GM18508 (cell line): ENCODE measurements around the gene TP53TG5.

ENCODE experiments used
- ATAC-seq: cut with Tn5 transposase; IDR thresholded peaks from one replicate; pipeline ENCODE4 v1.9.1; 2021; ENCODE audit warnings: moderate number of reproducible peaks; ENCODE audit not compliant: insufficient read depth, unreplicated experiment

TP53TG5 gene

DNA sequence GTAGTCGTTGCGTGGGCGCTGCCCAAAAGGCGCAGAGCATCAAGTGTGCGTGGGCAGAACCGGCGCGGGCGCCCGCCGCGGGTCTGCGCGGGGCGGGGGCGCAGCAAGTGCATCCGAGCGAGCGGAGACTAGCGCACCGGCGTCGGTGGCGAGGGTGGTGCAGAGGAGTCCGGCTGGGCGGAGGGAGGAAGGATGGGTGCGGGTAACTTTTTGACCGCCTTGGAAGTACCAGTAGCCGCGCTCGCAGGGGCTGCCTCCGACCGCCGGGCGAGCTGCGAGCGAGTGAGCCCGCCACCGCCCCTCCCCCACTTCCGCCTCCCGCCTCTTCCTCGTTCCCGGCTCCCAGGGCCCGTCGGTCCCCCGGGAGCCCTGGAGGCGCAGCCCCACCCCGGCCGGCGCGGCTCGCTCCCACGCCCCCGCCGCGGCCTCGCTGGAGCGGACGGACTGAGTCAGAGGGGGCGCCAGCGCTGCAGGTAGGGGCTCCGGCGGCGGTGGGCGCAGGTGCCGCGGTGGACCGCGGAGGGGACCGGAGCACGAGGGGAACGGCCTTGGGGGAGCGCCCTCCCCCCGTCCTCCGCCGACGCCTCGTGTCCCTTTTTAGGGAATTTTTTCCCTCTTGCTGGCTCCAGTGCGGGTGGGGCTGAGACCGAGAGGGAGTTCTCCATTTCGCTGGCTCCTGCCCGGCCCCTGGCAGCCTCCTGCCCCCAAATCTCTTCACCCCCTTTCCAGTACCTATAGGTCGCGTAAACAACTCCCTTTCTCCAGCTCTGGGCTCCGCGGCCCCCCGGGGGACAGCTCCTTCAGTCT lies 28.3 kb upstream of the TP53TG5 start:
- no peak for ATAC-seq

DNA sequence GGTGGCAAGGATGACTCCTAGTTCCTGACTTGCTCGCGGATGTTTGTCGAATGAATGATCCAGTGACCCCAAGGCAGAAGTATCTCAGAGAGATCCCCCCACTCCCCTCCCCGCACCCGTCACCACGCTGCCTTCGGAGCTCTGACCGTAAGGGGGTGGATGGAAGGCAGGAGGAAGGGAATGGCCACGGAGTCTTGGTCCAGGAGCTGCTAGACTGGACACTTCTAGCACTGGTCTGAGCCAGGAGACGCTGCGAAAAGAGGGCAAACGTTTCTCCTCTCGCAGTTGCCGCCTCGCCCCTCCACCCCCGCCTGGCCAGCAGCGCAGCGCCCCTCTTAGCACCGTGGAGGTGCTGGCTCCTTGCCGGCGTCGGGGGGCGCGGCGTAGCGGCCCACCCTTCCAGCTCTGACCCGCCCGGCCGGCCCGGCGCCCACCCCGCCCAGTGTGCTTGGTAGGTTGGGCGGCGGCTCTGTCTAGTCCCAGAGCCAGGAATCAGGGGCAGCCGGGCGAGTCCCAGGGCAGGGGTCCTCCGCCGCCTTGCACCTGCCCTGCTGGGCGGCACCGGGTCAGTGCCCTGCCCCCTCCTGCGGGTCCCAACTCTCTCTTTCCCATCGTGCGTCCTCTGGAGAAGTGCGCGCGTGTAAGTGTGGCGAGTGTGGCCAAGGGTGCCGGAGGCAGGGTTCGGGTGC lies 27.6 kb upstream of the TP53TG5 start:
- ATAC-seq: no peak

DNA sequence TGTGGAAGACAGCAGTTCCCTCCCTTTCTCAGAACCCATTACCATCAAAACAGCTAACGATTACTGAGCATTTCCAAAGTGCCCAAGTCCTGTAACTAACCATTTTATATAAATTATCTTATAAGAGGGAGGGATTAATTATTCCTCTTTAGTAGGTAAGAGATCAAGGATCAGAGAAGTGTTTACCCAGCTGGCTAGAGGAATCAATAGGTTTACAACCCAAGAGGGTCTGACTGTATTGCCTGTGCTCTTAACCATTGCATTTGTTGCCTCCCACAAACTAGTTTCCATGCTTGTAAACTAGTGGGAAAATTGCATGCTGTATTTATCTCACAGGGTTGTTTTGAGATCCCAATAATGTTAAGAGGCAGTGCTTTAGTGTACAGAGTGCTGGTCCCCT lies 26.3 kb upstream of the TP53TG5 start:
- no peak for ATAC-seq

DNA sequence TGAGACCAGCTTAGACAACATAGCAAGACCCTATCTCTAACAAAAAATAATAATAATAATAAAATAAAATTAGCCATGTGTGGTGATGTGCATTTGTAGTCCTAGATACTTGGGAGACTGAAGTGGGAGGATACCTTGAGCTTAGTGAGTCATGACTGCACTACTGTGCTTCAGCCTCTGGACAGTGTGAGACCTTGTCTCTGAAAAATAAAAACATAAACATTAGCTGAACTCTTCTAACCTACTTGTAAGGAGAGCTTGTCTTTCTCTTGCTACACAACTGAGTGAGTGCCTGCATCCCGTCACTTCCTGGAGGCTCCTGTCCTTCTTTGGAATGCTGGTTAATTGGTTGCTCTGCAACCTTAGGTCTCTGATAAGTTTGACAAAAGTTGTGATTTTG lies 24.8 kb upstream of the TP53TG5 start:
- no peak for ATAC-seq

DNA sequence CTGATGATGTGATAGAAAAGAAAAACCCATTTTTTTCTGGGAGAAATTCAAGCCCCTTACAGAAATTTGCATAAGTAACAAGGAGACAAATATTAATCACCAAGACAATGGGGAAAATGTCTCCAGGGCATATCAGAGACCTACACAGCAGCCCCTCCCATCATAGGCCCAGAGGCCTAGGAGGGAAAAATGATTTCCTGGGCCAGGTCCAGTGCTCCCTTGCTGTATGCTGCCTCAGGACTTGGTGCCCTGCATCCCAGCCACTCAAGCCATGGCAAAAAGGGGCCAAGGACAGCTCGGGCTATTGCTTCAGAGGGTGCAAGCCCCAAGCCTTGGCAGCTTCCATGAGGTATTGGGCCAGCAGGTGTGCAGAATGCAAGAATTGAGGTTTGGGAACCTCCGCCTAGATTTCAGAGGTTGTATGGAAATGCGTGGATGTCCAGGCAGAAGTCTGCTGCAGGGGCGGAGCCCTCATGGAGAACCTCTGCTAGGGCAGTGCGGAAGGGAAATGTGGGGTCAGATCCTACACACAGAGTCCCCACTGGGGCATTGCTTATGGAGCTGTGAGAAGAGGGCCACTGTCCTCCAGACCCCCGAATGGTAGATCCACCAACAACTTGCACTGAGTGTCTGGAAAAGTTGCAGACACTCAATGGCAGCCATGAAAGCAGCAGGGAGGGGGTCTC lies 22.4 kb upstream of the TP53TG5 start:
- no peak for ATAC-seq

DNA sequence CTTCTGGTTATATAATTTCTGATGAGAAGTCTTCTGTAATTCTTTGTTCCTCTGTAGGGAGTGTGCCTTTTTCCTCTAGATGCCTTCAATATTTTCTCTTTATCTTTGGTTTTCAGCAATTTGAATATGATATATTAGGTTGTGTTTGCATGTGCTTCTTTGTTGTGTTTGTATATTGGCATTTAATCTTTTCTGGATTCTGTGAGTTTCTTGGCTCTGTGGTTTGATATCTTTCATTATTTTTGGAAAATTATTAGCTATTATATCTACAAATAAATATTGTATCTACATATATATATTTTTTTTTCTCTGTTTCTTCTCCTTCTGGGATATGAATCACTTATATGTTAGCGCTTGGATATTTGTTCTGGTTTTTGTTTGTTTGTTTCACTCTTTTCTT lies 20.9 kb upstream of the TP53TG5 start:
- no peak for ATAC-seq

DNA sequence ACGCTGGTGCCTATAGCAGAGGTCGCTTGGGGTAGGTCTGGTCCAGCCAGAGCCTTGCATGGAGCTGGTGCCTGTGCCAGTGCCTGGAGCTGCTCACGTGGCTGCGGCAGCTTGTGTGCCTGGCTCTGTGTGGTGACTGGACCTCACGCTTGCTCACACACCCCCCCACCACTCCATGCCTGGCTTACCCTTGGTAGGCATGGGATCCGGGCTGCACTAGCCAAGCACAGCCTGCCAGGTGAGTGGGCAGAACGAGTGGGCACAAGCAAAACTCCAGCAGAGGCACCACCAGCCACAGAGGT lies 16.9 kb upstream of the TP53TG5 start:
- no peak for ATAC-seq

DNA sequence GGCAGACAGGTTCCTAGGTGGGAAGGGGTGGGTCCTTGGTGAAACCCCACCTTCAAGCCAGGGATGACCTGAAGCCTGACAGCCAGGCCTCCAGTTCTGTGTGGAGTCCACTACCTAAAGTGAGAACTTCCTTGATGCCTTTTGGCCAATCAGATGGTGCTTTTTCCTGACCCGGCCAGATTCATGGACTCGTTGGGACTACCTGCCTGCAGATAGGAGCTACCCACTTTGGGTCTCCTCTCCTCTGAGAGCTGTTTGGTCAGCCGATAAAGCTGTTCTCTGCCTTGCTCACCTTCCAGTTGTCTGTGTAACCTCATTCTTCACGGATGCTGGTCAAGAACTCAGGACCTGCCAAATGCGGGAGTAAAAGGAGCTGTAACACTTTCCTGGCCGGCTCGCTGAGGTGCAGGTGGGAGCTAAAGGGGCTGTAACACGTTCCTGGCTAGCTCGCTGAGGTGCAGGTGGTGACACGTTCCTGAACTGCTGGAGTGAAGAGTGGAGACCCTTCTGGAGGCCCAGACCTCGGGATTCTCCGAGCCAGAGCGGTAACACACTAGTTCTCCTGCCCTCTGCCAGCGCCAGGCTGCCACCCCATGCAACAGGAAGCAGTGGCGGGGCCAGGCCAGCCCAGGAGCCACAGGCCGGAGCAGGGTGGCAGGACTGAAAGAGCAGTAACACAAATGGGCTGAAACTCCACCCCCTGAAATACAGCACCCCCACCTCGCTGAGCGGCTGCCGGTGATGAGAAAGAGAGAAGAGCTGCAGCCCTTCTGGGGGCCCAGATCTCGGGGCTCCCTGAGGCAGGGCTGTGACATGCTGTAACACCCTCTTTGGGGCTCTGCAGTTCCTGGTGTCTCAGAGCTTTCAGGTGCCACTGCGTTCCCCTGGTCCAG lies 16.3 kb upstream of the TP53TG5 start:
- ATAC-seq: no peak

DNA sequence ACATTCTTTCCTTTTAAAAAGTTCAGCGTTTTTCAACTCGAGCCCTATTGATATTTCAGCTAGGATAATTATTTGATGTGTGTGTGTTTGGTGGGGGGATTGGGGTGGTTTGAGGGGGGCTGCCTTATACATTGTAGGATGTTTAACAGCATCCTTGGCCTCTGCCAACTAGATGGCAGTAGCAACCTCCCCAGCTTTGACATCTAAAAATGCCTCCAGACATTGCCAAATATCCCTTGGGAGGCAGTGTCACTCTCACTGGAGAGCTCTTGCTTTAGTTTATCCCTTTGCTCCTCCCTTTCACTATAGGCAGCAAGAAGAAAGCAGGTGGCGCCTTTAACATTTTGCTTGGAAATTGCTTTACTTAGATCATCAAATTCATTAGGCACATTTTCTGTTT lies 14.6 kb upstream of the TP53TG5 start:
- ATAC-seq: no peak

DNA sequence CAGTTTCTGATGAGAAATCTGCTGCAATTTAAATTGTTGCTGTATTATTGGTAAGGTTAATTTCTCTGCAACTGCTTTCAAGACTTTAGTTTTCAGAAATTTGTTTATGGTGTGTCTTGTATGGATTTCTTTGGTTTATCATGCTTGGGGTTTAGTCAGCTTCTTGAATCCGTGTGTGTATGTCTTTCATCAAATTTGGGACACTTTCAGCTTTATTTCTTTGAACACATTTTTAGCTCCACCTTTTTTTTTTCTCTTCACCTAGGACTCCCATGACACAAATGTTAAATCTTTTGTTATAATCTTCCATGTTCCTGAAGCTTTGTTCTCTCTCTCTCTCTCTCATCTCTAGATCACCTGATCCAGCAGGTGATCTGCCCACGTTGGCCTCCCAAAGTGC lies 13.4 kb upstream of the TP53TG5 start:
- ATAC-seq: no peak

DNA sequence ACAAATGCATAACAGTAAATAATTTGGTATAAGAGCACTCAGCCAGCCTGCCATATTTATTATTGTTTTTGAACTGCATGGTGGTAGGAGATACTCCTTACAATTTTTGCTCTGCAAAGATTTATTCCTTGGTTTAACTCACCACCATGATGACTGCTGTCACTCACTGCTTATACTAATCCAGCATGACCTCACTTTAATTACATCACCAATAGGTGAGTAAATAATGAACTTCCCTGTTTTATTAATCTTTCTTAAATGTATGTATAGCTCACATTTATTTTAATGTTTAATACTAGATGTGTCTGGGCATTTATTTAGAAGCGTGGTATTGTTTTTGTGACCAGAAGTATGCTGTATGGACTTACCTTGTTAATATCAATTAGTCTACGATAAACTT lies 12.8 kb upstream of the TP53TG5 start:
- ATAC-seq: no peak

DNA sequence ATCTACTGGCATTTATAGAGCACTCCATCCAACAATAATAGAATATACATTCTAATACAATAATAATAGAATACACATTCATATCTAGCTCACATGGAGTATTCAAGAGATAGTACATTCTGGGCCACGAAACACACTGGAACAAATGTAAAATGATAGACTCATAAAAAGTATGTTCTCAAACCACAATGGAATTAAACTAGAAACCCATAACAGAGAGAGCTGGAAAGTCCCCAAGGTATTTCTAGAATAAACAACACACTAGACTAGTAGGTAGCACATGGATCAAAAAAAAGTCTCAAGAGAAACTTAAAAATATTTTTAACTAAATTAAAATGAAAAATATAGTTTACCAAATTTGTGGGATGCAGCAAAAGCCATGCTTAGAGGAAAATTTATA lies 9.1 kb upstream of the TP53TG5 start:
- no peak for ATAC-seq

DNA sequence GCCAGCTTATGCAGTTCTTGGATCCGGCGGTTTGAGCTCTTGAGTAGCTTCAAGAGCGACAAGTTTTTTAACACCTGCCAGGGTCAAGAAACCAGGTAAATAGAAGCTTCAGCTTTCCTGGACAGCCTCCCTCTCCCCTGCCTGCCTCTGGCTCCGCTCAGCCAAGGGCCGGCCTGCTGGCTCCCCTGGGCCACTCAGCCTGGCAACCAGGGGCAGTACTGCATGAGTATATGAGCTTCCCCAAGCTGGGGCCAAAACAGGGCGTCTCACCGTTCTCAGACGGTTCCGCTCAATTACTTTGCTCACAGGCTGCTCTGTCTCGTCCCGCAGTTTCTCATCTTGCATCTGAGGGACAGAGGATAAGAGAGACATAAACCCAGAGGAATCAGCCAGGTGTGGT lies 856 bp downstream of the TP53TG5 start:
- no peak for ATAC-seq

DNA sequence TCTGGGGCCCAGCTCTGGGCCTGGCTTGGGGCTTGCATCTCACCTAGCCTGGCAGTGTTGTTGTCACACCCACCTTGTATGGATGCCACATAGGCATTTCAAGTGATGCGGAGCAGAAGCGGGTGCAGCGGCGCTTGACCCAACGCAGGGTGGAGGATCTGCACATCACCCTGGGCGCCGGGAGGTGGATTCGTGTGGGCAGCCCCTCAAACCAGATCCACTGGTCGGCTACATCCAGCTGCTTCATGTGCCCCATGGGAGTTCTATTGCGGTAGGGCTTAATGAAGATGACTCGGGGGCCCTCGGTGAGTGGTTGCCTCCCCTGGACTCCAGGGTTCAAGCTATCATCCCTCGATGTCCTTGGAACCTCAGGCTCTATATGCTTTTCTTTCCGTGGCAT lies 3.2 kb downstream of the TP53TG5 start:
- no peak for ATAC-seq

DNA sequence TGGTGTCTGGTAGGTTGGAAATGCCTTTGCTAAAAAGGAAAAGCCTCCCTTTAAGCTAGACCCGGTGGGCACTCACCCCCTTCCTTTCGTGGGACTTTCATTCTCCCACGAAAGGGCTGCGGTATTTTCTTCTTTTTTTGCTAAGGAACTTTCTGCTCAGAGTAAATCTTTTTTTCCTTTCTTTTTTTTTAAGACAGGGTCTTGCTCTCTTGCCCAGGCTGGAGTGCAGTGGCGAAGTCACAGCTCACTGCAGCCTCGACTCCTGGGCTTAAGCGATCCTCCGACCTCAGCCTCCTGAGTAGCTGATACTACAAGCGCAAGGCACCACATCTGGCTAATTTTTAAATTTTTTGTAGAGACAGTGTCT lies 4.0 kb downstream of the TP53TG5 start:
- no peak for ATAC-seq

DNA sequence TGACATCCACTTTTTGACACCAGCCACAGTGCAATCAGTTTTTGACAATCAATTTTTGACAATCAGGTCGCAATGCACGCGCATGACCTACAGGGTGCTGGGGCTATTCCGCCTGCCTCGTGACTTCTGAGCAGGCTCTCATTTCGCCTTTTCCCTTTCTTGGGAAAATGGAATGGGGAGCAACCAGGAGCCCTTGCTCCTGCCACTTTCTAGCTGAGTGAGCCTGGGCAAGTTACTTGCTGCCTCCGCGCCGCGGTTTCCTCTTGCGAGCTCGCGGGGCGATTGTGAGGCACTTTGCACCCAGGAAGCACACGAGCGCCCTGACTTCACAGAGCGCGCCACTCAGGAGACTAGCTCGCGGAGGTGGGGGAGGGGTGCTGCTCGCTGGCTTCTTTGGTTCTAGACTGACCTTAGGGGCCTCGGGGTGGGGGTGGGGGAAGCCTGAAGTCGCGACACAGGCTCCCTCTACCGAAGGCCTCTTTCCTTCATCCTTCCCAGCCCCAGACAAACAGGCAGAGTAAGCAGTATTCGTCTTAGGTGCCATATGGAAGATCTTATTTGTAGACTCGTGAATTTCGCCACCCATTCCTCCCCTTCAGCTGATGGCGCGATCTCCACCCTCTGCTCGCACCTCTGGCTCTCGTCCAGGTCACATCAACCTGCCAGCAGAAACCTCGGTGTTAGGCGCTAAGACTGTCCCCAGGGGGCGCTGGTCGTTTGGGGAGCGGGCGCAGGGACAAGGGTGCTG lies 4.6 kb downstream of the TP53TG5 start:
- no peak for ATAC-seq

DNA sequence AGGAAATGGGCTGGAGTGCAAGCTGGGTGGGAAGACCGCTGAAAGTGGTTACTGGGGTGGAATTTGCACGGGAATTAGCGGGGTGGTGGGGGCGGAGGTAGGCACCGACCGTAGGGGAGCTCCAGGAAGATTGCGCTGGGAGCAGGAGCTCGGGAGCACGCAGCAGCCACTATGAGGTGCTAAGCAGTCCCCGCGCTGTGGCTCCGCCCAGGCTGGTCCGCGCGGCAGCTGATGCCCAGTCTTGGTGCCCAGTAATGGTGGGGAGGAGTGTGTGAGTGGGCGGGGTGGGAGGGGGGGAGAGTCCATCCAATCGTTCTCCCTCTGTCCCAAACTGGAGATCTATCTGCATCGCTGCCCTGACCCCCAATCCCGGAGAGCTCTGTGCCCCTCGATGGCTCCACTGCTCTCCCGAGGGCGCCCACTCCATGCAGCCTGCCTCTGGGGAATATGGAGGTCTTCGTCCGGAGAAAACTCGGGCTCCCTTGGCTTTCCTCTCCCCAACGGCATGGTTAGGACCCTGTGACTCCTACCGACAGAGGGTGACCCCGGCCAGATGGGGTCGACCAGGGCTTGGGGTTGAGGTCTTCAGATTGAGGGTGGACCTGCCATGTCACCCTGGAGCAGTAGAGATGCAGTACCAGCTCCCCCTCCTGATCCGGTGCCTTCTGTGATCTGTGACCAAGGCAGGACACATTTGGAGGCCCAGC lies 5.3 kb downstream of the TP53TG5 start:
- ATAC-seq: no peak

DNA sequence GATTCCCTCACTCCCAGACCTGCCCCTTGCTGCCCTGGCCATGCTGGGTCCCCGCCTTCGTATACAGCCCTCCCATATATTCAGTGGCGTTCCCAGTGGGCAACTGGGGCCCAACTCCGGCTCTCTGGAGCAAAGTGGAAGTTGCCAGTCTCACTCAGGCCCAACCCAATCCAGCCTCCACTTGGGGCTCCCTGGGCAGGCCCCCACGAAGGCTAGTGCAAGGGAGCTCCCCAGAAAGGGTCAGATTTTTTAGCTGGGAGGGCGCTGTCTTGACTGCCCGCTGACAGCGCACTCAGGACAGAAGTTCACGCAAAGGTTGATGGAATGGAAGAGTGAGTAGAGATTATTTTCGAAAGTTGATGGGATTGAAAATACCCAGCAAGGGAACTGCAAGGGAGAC lies 5.9 kb downstream of the TP53TG5 start:
- ATAC-seq: no peak

DNA sequence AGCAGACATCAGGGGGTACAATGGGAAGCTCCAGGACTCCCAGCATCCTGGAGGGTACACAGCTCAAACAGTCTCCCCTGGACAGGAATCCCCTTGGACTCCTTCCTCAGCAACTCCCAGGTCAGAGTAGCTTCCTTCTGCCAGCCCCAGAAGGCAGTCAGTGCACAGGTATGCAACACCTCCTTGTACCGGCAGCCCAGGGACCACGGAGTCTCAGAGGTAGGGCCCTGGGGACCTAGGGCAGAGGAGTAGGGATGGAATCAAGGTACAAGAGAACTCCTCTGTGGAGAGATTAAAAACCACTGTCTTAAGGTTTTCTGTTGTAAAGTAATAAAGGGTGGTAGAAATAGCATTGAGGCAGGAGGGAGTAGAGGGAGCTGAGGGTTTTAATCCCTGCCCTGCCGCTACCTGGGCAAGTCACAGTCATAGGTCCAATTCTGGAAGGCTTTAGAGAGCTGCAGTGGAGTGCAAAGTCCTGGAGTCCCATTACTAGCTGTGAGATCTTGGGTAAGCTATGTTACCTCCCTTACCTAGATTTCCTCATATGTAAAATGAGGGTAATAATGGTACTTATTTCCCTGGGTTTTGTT lies 7.5 kb downstream of the TP53TG5 start:
- ATAC-seq: no peak
